HK-2 (cell line): ENCODE results near the gene CDK11B.

Source experiments
- DNase-seq: peaks from one replicate; pipeline ENCODE4 v3.0.0-alpha.2; 2018; ENCODE audit not compliant: unreplicated experiment

CDK11B gene

GRCh38 chr1:1616045-1616790, 42.6 kb downstream of the CDK11B start:
- no peak for DNase-seq

GRCh38 chr1:1615256-1616044, 43.4 kb downstream of the CDK11B start, which contains the start of gene MIB2:
TSS of gene MIB2 (plus strand) at chr1:1615500. CDS start at chr1:1623453, 7,953 bp downstream.
- DNase-seq, result peak; percentile 95

- DNase-seq, result no peak
Observed at GRCh38 chr1:1614954-1615255, 43.9 kb downstream of the CDK11B start.

GRCh38 chr1:1614204-1614953, 44.4 kb downstream of the CDK11B start:
- DNase-seq, result peak; percentile 71

GRCh38 chr1:1613509-1614082, 45.2 kb downstream of the CDK11B start:
- no peak for DNase-seq

- no peak for DNase-seq
Observed at GRCh38 chr1:1612104-1612400, 46.8 kb downstream of the CDK11B start.

GRCh38 chr1:1610796-1611195, 48.0 kb downstream of the CDK11B start:
- DNase-seq, result no peak

GRCh38 chr1:1609822-1610485, 48.9 kb downstream of the CDK11B start:
- DNase-seq, result no peak

- DNase-seq, result no peak
Observed at GRCh38 chr1:1606232-1606631, 52.6 kb downstream of the CDK11B start.

- DNase-seq, result no peak
Observed at GRCh38 chr1:1605724-1606123, 53.1 kb downstream of the CDK11B start.

GRCh38 chr1:1605034-1605591, 53.7 kb downstream of the CDK11B start:
- no peak for DNase-seq

- no peak for DNase-seq
Observed at GRCh38 chr1:1604374-1605033, 54.3 kb downstream of the CDK11B start.

- DNase-seq, result no peak
Observed at GRCh38 chr1:1603671-1604373, 55.0 kb downstream of the CDK11B start.

GRCh38 chr1:1602968-1603506, 55.8 kb downstream of the CDK11B start:
- DNase-seq, result no peak

- DNase-seq, result no peak
Observed at GRCh38 chr1:1602304-1602967, 56.4 kb downstream of the CDK11B start.

- no peak for DNase-seq
Observed at GRCh38 chr1:1601564-1602303, 57.1 kb downstream of the CDK11B start.

- DNase-seq, result no peak
Observed at GRCh38 chr1:1600861-1601563, 57.8 kb downstream of the CDK11B start.
